Inflammatory macrophage treated with lipopolysaccharide for 1 hour (primary cell): ENCODE results near the gene DCAF17.
"Not testable (repeated sequence)": the region's sequence is repeated elsewhere in the genome, so short reads cannot be mapped to it uniquely, and the experiment has no call there.

ENCODE experiments used
- DNase-seq, 2 donors: peaks; one replicate each; pipeline ENCODE4 v3.0.0-alpha.2; 2020 to 2022

Gene DCAF17

DNA sequence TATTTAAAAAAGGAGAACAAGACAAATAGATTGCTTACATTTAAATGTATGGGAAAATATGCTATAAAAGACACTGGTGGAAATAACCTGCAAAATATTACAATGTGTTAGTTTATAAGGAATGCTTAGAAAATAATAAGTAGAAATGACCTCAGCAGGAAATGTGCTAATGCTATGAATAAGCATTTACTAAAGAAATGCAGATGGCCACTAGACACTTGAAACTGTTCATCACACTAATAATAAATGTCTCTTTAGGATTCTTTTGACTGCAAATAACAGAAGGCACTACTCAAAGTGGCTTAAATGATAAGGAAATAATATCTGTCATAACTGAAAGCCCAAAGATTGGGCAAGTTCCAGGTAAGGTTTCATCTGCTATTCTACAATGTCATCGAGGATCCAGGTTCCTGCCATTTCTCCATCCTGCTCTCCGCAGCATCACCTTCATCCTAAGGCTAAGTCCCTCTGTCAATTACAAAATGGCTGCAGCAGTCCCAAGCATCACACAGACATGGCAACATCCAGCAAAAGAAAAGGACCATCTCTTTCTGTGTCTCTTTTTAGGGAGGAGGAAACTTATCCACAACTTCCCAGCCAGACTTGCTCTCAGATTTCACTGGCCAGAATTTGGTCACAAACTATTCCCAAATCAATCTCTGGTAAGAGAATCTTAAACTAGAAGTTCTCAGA, 22.1 kb upstream of the DCAF17 start:
- DNase-seq = no peak

DNA sequence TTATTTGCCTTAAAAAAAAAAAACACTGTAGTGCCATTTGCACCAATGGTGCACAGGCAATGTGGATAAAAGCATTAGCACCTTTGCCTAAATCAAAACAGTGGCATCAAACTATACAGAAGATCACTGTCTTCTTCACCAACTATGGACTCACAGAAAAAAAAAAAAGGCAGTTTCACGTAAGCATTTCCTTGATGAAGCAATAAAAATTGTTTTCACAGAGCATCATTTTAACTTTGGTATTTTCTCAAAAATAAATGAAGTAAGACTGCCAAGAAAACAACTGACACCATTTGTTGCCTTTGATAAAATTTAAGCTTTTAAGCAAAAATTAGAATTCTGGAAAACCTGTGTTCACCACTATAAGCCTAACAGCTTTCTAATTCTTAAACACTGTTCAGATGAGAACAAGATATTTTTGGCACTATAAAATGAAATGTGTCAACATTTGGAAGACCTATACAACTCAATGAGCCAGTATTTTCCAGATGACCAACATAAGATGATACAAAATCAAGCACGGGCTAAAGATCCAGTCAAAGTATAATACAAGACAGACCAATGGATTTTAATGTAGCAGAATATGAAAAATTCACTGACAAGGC, 21.4 kb upstream of the DCAF17 start:
- DNase-seq = no peak

- DNase-seq = not testable (repeated sequence)
These were observed 19.4 kb upstream of the DCAF17 start for GRCh38 chr2:171414645-171415044.

GRCh38 chr2:171416009-171416926, 17.8 kb upstream of the DCAF17 start:
- peak; percentile 59 to 78 for DNase-seq

DNA sequence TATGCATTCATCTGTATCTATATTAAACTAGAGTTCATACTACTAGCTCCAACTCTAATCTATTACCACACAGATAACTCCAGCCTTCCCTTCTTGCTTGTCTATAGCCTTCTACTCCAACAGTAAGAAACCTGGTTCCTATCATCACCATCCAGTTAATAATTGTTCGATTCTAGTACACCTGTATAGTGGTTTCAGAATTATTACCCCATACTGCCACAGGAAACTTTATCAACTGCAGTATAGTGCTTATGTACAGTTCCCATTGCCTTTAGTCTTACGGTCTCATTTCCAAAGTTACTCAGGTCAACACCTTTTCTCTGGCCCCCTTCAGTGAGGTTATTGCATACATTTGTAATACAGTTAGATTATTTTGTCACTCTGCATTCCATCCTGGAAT, 14.7 kb upstream of the DCAF17 start:
- no peak for DNase-seq

DNA sequence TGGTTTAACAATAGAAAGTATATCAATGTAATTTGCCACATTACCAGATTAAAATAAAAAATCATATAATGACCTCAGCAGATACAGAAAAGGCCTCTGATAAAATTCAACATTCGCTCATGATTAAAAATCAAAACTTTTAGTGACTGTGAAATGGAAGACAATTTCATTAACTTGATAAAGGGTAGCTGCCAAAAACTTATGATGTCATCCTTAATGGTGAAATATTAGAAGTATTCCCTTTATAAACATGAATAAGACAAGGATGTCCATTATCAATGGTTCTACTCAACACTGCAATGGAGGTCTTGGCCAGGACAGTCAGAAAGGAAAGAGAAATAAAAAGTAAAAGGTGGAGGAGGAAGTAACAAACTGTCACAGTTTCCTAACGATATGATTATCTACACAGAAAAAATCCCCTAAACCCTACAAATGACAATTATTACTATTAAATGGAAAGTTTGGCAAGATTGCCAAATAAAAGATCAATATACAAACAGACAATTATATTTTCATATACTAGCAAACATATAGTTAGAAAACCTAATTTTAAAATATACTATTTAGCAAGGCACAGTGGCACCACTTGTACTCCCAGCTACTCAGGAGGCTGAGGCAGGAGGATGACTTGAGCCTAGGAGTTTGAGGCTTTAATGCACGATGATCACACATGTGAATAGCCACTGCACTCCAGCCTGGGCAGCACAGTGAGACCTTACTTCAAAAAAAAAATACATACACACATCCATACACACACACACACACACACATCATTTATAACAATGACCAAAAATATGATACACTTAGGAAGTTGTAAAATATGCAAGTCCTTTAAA, 13.1 kb upstream of the DCAF17 start:
- DNase-seq = peak; percentile 26 to 33

- not testable (repeated sequence) for DNase-seq
These were observed 11.1 kb upstream of the DCAF17 start for GRCh38 chr2:171422710-171423495.

DNA sequence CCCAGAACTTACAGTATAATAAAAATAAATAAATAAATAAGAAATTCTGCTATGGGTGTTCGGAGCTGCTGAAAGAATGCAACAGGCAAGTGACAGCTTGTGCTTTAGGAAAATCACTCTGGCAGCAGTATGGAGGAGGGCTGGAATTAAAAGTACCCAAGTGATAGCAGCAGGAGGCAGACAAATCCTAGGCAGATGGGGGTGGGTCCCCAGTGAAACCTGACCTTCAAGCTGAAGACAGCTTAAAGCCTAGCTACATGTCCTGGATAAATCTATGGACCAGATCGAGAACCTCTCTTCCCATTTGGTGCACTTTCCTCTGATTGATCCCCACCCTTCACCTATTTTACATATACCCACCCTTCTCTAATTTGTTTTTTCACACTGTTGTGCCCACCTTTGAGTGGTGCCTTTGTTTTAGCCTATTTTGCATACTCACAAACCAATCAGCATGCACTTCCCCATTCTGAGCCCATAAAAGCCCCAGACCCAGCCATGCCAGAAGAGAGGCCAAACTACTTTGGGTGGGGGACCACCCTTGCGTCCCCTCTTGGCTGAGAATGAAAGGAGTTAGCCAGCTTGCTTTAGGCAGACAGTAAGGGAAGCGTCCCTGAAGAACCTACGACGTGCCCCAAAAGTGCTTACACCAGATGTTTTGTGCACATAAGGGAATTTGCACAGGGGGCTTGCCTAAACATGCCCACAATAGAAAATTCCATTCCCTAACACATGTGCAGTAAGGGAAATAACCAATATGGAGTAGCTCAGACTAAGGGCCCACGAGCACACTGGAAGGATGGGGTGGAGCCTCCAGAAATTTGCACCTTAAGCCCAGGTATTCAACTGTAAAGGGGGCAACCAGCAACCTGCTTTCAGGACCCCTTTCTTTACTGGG, 3.3 kb upstream of the DCAF17 start:
- DNase-seq = no peak

DNA sequence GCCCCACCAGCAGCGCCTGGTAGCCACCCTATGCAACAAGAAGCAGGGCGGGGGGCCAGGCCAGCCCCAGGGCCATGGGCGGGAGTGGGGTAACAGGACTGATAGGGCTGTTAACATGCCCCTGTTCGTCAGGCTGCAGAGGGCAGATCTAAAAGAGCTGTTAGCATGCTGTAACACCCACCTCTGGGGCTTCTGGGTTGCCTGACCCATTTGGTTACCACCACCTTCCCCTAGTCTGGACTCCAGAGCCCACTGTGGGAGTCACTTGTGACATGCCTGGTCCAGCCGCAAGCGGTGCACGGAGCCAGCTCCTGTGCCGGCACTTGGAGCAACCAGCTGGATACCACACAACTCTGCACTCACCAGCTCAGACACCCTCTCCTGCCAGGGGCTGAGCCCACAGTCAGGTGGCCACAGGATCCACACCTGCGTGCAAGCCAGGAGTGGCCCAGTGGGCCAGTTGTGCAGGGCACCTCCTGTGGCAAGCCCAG, 2.3 kb upstream of the DCAF17 start:
- no peak for DNase-seq

DNA sequence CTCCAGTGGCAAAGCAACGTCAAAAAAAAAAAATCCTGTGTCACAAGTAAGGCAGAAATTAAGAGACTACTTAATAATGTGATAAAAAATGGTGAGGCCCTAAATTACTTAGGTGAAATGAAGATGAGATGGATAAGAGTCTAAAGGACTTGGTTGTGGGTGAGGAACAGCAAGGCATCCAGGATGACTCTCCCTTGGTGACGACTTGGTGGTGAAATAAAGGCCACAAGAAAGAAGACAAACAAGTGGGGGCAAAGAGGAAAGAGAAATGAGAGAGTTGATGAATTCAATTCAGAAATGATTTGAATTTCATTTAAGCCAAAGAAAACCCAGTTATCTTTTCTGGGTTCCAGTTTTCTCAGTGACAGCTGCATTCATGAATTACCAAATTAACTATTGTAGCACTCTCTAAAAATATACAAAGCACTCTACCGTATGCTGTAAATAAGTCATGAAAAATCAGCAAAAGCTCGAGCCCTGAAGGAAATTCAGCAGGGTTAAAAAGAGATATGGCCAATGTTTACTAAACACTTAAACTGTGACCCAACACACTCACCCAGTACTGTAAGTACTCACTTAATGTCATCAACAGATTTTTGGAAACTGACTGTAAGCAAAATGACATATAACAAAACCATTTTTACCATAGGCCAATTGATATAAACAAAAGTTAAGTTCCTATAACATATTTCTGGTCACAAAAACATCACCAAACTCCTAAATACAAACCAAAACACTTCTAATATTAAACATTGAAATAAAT, 1.6 kb upstream of the DCAF17 start:
- DNase-seq = no peak

- DNase-seq = peak in 1 of 2 donors; percentile 16
These were observed 860 bp upstream of the DCAF17 start for GRCh38 chr2:171432969-171433762.

GRCh38 chr2:171433763-171434012, 338 bp upstream of the DCAF17 start, which contains the start of gene METTL8:
Gene METTL8 (minus strand): TSS chr2:171433990. CDS start chr2:171392185, 41,805 bp downstream.
- DNase-seq = no peak

GRCh38 chr2:171436307-171436706, 2.3 kb downstream of the DCAF17 start:
- DNase-seq = no peak

DNA sequence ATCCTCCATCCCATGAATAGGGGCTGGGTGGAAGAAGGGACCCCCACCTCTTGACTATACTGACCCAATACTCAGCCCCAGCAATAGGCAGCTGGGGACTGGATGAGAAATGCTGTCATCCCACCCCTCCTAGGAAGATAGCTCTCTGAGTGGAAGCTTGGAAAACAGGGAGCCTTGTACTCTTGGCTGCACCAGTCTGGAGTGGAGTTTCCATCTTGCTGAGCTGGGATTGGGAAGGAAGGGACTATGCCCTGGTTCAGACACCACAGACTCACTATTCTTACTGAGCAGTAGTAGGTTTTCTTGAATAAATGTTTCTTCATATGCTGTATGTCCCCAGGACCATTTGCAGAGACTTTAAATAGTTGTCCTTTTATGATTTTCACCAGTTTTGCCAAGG, 7.4 kb downstream of the DCAF17 start:
- no peak for DNase-seq

DNA sequence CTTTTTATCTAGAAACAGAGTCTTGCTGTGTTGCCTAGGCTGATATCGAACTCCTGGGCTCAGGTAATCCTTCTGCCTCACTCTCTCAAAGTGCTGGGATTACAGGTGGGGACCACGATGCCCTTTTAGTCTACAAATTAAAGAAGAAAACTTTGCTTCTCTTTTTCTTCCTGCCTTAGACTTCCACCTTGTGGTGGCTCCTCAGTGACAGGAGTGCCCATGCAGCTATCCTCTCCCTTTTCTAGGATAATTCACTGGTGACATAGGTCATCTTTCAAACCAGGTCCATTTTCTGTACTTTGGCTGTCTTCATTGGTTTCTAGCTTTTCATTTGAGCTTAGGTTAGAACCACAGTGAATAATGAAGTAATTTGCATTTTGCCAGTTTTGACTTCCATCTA, 13.6 kb downstream of the DCAF17 start:
- DNase-seq = no peak

DNA sequence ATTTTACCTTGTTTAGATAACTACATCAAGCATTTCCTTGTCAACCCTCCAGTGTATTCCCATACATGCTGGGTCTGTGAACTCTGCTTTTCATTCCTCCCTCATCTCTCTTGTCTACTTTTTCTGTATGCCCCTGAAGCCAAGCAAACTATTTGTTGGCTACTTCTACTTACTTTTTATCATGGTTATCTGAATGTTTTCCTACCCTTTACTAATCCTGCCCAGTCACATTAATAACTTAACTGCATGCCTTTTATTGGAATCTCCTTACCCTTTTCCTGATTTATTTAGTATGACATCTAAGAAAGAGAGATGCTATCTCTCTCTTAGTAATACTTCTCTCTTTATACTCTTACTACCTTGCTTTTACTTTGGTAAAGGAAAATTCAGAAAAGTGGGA, 17.0 kb downstream of the DCAF17 start:
- no peak for DNase-seq

DNA sequence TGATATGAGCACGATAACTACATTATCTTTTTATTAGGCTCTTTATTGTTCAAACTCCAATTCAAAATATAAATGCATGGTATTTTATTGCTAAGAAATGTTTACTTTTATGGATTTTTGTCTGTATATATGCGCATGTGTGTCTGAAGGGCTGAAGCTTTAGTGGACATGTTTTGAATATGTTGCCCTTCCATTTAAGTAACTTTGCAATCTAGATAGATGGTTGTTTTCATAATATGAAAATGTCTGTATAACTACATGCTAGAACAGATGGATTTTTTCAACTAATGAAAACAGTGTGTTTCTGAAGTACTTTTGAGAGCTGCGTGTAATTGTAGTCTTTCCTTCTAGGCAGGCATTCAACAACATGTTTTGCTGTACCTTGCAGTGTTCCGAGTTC, 18.7 kb downstream of the DCAF17 start:
- DNase-seq = no peak

DNA sequence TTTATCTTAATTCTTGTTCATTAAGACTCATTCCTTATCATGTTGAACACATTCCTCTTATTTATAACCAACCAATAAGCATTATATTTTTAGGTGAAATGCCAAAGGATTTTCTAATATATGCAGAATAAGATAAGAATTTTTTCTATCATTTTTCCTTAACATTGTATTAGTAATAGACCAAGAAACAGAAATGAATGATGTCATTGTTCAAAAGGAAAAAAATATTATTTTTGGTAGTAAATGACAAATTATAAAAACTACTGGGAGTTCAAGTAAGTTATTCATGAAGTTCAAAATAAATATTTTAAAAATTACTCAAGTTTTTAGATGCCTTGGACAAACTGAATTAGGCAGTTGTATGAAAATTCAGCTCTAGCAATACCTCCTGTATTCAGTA, 25.5 kb downstream of the DCAF17 start:
- DNase-seq = no peak

DNA sequence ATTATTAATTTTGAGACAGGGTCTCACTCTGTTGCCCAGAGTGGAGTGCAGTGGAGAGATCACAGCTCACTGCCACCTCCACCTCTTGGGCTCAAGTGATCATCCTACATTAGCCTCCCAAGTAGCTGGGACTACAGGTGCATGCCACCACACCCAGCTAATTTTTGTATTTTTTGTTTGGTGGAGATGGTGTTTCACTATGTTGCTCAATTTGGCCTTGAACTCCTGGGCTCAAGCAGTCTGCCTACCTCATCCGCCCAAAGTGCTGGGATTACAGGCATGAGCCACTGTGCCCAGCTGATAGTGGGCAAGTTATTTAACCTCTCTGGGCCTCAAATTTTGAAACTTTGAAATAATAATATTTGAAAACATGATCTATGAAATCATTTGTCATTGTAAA, 26.5 kb downstream of the DCAF17 start:
- DNase-seq = no peak
